H1 (cell line): ENCODE measurements around the gene TMEM140. TPM values are rescaled to one million over a fixed set of nuclear protein-coding genes. Genes with fewer than 3 reads are reported as not detected.

Experiments used
- CTCF ChIA-PET: fragments of 300-600 bp; sonication (Branson Sonifier 250); formaldehyde crosslinking; loops from one replicate; lab custom pipeline; 2021; ENCODE audit not compliant: partially characterized antibody; lab: Charles Lee
- POLR2A ChIA-PET: fragments of 300-600 bp; sonication (Branson Sonifier 250); formaldehyde crosslinking; loops from one replicate; lab custom pipeline; 2021; ENCODE audit warnings: inconsistent platforms; ENCODE audit not compliant: partially characterized antibody; lab: Charles Lee
- DNase-seq, 2 experiments: peaks; one replicate each; pipeline versions ENCODE4 v3.0.0 to v3.0.0-alpha.2; 2010 to 2022; ENCODE audit warnings: low spot score in 2 of 2, low read depth in 1 of 2, mixed read lengths in 1 of 2
- FAIRE-seq: peaks from 2 replicates; lab custom pipeline; 2011; peaks lifted over from hg19 to GRCh38; lab: Jason Lieb, UNC
- H2AFZ ChIP-seq: 2 replicates; pipeline ENCODE4 v1.8.1; 2012; ENCODE audit warnings: low read length, inconsistent platforms
- H2AK5ac ChIP-seq: 2 replicates; pipeline ENCODE4 v1.6.1; 2013; ENCODE audit warnings: low read depth, low read length
- H2BK120ac ChIP-seq: replicated peaks from 2 replicates; pipeline ENCODE3; 2013; ENCODE audit warnings: low read depth, low read length, inconsistent platforms
- H2BK12ac ChIP-seq: 2 replicates; pipeline ENCODE4 v1.6.1; 2013; ENCODE audit warnings: low read depth, low read length
- H2BK15ac ChIP-seq: 2 replicates; pipeline ENCODE4 v1.6.1; 2013; ENCODE audit warnings: low read length
- H2BK20ac ChIP-seq: 2 replicates; pipeline ENCODE4 v1.6.1; 2013; ENCODE audit warnings: low read length
- H2BK5ac ChIP-seq: 2 replicates; pipeline ENCODE4 v1.6.1; 2013; ENCODE audit warnings: low read depth, low read length
- H3K14ac ChIP-seq: 2 replicates; pipeline ENCODE4 v1.6.1; 2013; ENCODE audit warnings: inconsistent platforms; ENCODE audit not compliant: insufficient read length
- H3K18ac ChIP-seq: 2 replicates; pipeline ENCODE4 v1.6.1; 2013; ENCODE audit warnings: low read length; ENCODE audit errors: extremely low read depth
- H3K23ac ChIP-seq: 2 replicates; pipeline ENCODE4 v1.6.1; 2013; ENCODE audit warnings: inconsistent platforms; ENCODE audit not compliant: insufficient read length
- H3K23me2 ChIP-seq: 2 replicates; pipeline ENCODE4 v1.6.1; 2013; ENCODE audit warnings: low read depth, low read length
- H3K27ac ChIP-seq: 2 replicates; pipeline ENCODE4 v1.6.1; 2011; ENCODE audit warnings: low read depth, low read length, inconsistent platforms
- H3K27me3 ChIP-seq, 4 experiments: replicated peaks in 1 of 4; 1 replicate in 1 of 4; 2 replicates in 3 of 4; pipeline versions ENCODE4 v1.6.1 to v1.8.1; 2011 to 2013; ENCODE audit warnings: low read length in 3 of 4, mild to moderate bottlenecking in 3 of 4, inconsistent platforms in 2 of 4, mixed read lengths in 2 of 4, moderate library complexity in 1 of 4; ENCODE audit not compliant: control insufficient read depth in 3 of 4, insufficient read depth in 3 of 4; ENCODE audit errors: extremely low read depth in 1 of 4
- H3K36me3 ChIP-seq, 4 experiments: 2 replicates each; pipeline versions ENCODE4 v1.6.1 to v1.8.1; 2011 to 2013; ENCODE audit warnings: mild to moderate bottlenecking in 4 of 4, low read length in 3 of 4, moderate library complexity in 2 of 4, control low read depth in 1 of 4, inconsistent platforms in 1 of 4; ENCODE audit not compliant: insufficient read depth in 4 of 4, control insufficient read depth in 2 of 4
- H3K4ac ChIP-seq: replicated peaks from 2 replicates; pipeline ENCODE3; 2013; ENCODE audit warnings: low read length, low read depth, mixed read lengths, inconsistent platforms; ENCODE audit not compliant: insufficient read length
- H3K4me1 ChIP-seq, 4 experiments: replicated peaks in 1 of 4; 1 replicate in 1 of 4; 2 replicates in 3 of 4; pipeline versions ENCODE4 v1.6.1 to v1.8.1; 2011 to 2013; ENCODE audit warnings: low read length in 3 of 4, inconsistent platforms in 2 of 4, mixed read lengths in 1 of 4; ENCODE audit not compliant: insufficient read depth in 4 of 4, control insufficient read depth in 3 of 4
- H3K4me2 ChIP-seq, 2 experiments: 2 replicates each; pipeline versions ENCODE4 v1.6.1 to v1.8.1; 2011 to 2013; ENCODE audit warnings: low read depth in 2 of 2, low read length in 2 of 2, control low read depth in 1 of 2, inconsistent platforms in 1 of 2, mild to moderate bottlenecking in 1 of 2; ENCODE audit not compliant: insufficient read depth in 1 of 2
- H3K4me3 ChIP-seq, 4 experiments: fragments of 200-600, 300-600 bp in 1 of 4; sonication (generic), shearing (Covaris generic), sonication (Bioruptor Twin) in 1 of 4; 2 replicates each; pipeline versions ENCODE4 v1.5.1 to v1.8.1; 2011 to 2016; ENCODE audit warnings: low read length in 4 of 4, low read depth in 3 of 4, control low read depth in 2 of 4, inconsistent platforms in 2 of 4, mild to moderate bottlenecking in 2 of 4, mixed read lengths in 1 of 4, moderate library complexity in 1 of 4; ENCODE audit not compliant: insufficient read depth in 2 of 4; ENCODE audit errors: extremely low read depth in 1 of 4
- H3K56ac ChIP-seq: replicated peaks from 2 replicates; pipeline ENCODE3; 2013; ENCODE audit warnings: low read depth, mild to moderate bottlenecking, mixed read lengths, low read length, inconsistent platforms; ENCODE audit not compliant: insufficient read length
- H3K79me1 ChIP-seq: 2 replicates; pipeline ENCODE4 v1.6.1; 2013; ENCODE audit warnings: low read depth, low read length, control low read depth
- H3K79me2 ChIP-seq, 2 experiments: 2 replicates each; pipeline versions ENCODE4 v1.6.1 to v1.8.1; 2012 to 2013; ENCODE audit warnings: low read length in 2 of 2, mild to moderate bottlenecking in 2 of 2, inconsistent platforms in 1 of 2; ENCODE audit not compliant: insufficient read depth in 2 of 2, control insufficient read depth in 1 of 2
- H3K9ac ChIP-seq, 4 experiments: replicated peaks in 1 of 4; 1 replicate in 1 of 4; 2 replicates in 3 of 4; pipeline versions ENCODE4 v1.6.1 to v1.8.1; 2011 to 2013; ENCODE audit warnings: low read depth in 3 of 4, low read length in 3 of 4, control low read depth in 2 of 4, mild to moderate bottlenecking in 2 of 4, moderate library complexity in 2 of 4, inconsistent platforms in 1 of 4; ENCODE audit errors: extremely low read depth in 1 of 4
- H3K9me3 ChIP-seq, 2 experiments: 2 replicates each; pipeline versions ENCODE4 v1.6.1 to v1.8.1; 2012 to 2013; ENCODE audit warnings: mild to moderate bottlenecking in 2 of 2, moderate library complexity in 2 of 2, control low read depth in 1 of 2, inconsistent platforms in 1 of 2, low read depth in 1 of 2, low read length in 1 of 2, mixed read lengths in 1 of 2; ENCODE audit not compliant: insufficient read depth in 2 of 2
- H4K20me1 ChIP-seq, 2 experiments: replicated peaks in 1 of 2; 2 replicates each; pipeline versions ENCODE3 to v1.8.1; 2011 to 2013; ENCODE audit warnings: inconsistent platforms in 2 of 2, low read length in 2 of 2, mild to moderate bottlenecking in 1 of 2; ENCODE audit not compliant: insufficient read depth in 2 of 2, control insufficient read depth in 1 of 2
- H4K5ac ChIP-seq: 2 replicates; pipeline ENCODE4 v1.6.1; 2013; ENCODE audit warnings: low read length, low read depth, mixed read lengths, inconsistent platforms; ENCODE audit not compliant: insufficient read length
- H4K8ac ChIP-seq: 2 replicates; pipeline ENCODE4 v1.8.0; 2013; ENCODE audit warnings: mild to moderate bottlenecking, moderate library complexity, low read length, inconsistent platforms; ENCODE audit not compliant: insufficient read depth; ENCODE audit errors: extremely low read depth
- H4K91ac ChIP-seq: replicated peaks from 2 replicates; pipeline ENCODE3; 2013; ENCODE audit warnings: low read length, mixed read lengths, inconsistent platforms; ENCODE audit not compliant: insufficient read length
- JUND ChIP-seq: IDR thresholded peaks from 2 replicates; pipeline ENCODE4 v1.6.1; 2011; ENCODE audit warnings: mild to moderate bottlenecking, improper control_type of control experiment, low read length
- RNF2 ChIP-seq: fragments of 200-900, 300-1000 bp; sonication (generic); IDR thresholded peaks from 2 replicates; pipeline ENCODE4 v1.7.1; 2016; ENCODE audit warnings: borderline replicate concordance, low read depth, mild to moderate bottlenecking, antibody characterized with exemption, low read length; ENCODE audit not compliant: poor library complexity, severe bottlenecking; ENCODE audit errors: missing control alignments
- SP4 ChIP-seq: IDR thresholded peaks from 2 replicates; pipeline ENCODE4 v1.6.1; 2012; ENCODE audit warnings: low read length, inconsistent platforms
- SRF ChIP-seq: IDR thresholded peaks from 2 replicates; pipeline ENCODE4 v1.6.1; 2011; ENCODE audit warnings: mild to moderate bottlenecking, low read depth, low read length, moderate library complexity
- WGBS, 2 experiments: shearing (Covaris generic) in 1 of 2; methylation state at CpG; one replicate each; pipeline versions ENCODE4 v1.1.6 to v1.1.7; 2013 to 2015; ENCODE audit warnings: low lambda C conversion rate in 2 of 2, mixed read lengths in 2 of 2, inconsistent platforms in 1 of 2, low coverage in 1 of 2, missing lambda C conversion rate in 1 of 2; ENCODE audit not compliant: insufficient replicate concordance in 2 of 2, insufficient coverage in 1 of 2, insufficient read length in 1 of 2; ENCODE audit errors: extremely low coverage in 1 of 2, missing lambda C conversion rate in 1 of 2; 5-methylcytosine and 5-hydroxymethylcytosine counted together
- polyA plus RNA-seq, 7 experiments: library from polyadenylated mRNA; depleted of rRNA in 3 of 7; stranded (reverse) in 5 of 7; unstranded in 2 of 7; fragments of >200 nt in 5 of 7; fragments of 200-250 nt in 2 of 7; gene quantifications; 1 replicate in 5 of 7; 2 replicates in 1 of 7; 4 replicates in 1 of 7; pipeline versions ENCODE4 v1.2.1 to v1.2.3, GENCODE V29; 2011 to 2013; ENCODE audit warnings: missing spikeins in 2 of 7, mixed read lengths in 2 of 7
- total RNA-seq: library from RNA; stranded (reverse); fragmentation: NEBNext Ultra II Directional; extraction: Animal tissue kit (Norgen Biotek cat#: 25700); gene quantifications from 2 replicates; pipeline ENCODE4 v1.2.1, GENCODE V29; 2021

Gene TMEM140
- total and polyA plus RNA-seq, 2 of the 8 experiments (the other 6 are each of a cell fraction or from before 2014, with no cell fraction given): not detected

- Histone ChIP-seq H4K91ac (no peak overlapping the region), H2AK5ac (no peak overlapping the region), H3K27me3 (no peaks in the 10 kb centered on the region), H3K14ac (no peak overlapping the region), H3K9me3 (no peaks in the 10 kb centered on the region), H2BK20ac (no peak overlapping the region), H3K4me2 (no peak overlapping the region), H2BK120ac (no peak overlapping the region), H3K4me3 (no peak overlapping the region), H3K79me1 (no peaks in the 10 kb centered on the region), H3K36me3 (peaks cover 0 to 2% (median 0%) of the 10 kb centered on the region in 4 experiments; a peak in 1 of 8 replicates), H2BK12ac (no peak overlapping the region), H3K4ac (no peak overlapping the region), H3K79me2 (no peaks in the 10 kb centered on the region), H3K23ac (no peak overlapping the region), H3K4me1 (peaks cover 0 to 4% (median 2%) of the 10 kb centered on the region in 4 experiments; a peak in 3 of 7 replicates), H3K23me2 (no peaks in the 10 kb centered on the region), H2BK5ac (no peak overlapping the region), H3K18ac (no peak overlapping the region), H4K8ac (no peak overlapping the region), H3K56ac (no peak overlapping the region), H4K5ac (no peak overlapping the region), H3K9ac (no peak overlapping the region), H2BK15ac (no peak overlapping the region), H2AFZ (no peak overlapping the region), H3K27ac (no peak overlapping the region), H4K20me1 (peaks cover 0 to 2% of the 10 kb centered on the region in 2 experiments)
- 87% methylated on average over 12 of the region's 12 CpGs; no CpG with 5 or more reads in 1 of the 2 experiments for WGBS, 2 experiments
- POLR2A ChIA-PET: interaction anchor here (0.6 to 1.2 kb wide), 3 partner anchors 13 to 74 kb away, joined by 3 to 4 read pairs (median 3); partner anchors contain the start of gene CYREN
- TF ChIP-seq JUND: no peak
- TF ChIP-seq SP4: no peak
- TF ChIP-seq RNF2: no peak
- no peak for TF ChIP-seq SRF
- no peak for DNase-seq
- CTCF ChIA-PET: interaction anchor here (0.7 to 1.3 kb wide), 3 partner anchors 16 to 42 kb away, joined by 3 to 4 read pairs (median 3); no protein-coding TSS in a partner anchor
- FAIRE-seq: no peak
Measured at GRCh38 chr7:135194494-135195095, 46.7 kb downstream of the TMEM140 start.
